ENCODE results near the gene NSDHL.

DNA sequence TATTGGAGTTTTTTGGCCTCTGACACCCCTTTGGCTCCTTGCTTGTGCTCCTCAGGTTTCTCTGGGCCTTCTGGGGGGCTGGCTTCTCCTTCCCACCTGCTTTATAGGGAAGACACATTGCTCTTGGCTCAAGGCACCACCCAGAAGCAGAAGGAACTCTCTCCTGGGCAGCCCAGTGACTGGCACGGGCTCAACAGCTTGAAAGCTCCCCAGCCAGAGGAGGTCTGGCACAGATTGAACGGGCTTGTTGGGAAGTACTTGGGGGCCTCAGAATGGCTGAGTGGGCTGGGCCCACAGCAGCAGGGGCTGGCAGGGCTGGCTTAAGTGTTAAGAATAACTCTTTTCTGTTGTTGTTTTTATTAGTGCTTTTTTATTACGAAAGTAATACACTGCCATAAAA lies 55.9 kb downstream of the NSDHL start:
- TF ChIP-seq EZH2phosphoT487 (IDR thresholded peaks at IDR 0.05; ENCODE audit: insufficient read depth, low read depth) (no peak), EZH2 (IDR thresholded peaks at IDR 0.05; ENCODE audit: insufficient read depth, poor library complexity, severe bottlenecking) (no peak)
